SK-N-SH (cell line): ENCODE results near the gene IL20RB.

Experiments used
- EP300 ChIP-seq, 2 experiments: IDR thresholded peaks; 2 replicates each; pipeline versions ENCODE4 v1.4.0 to v1.6.1; 2012; ENCODE audit warnings: borderline replicate concordance in 1 of 2, low read depth in 1 of 2, low read length in 1 of 2
- EZH2phosphoT487 ChIP-seq: fragments of 200-600 bp; sonication (generic); IDR thresholded peaks from 2 replicates; pipeline ENCODE4 v1.6.1; 2017; ENCODE audit warnings: low read depth, mixed run types, mild to moderate bottlenecking, antibody characterized with exemption, moderate library complexity, borderline replicate concordance
- JUND ChIP-seq: IDR thresholded peaks from 2 replicates; pipeline ENCODE4 v1.4.0; 2012
- RAD21 ChIP-seq: IDR thresholded peaks from 2 replicates; pipeline ENCODE4 v1.6.1; 2012; ENCODE audit warnings: mild to moderate bottlenecking, low read length
- YY1 ChIP-seq: IDR thresholded peaks from 2 replicates; pipeline ENCODE4 v1.4.0; 2012; ENCODE audit warnings: low read depth, mild to moderate bottlenecking
- TF ChIP-seq, protein P1 (sequence below): fragments of 200-600 bp; sonication (generic); IDR thresholded peaks from 2 replicates; pipeline ENCODE4 v1.6.1; 2017; ENCODE audit warnings: antibody characterized with exemption, mild to moderate bottlenecking, moderate library complexity

DNA sequence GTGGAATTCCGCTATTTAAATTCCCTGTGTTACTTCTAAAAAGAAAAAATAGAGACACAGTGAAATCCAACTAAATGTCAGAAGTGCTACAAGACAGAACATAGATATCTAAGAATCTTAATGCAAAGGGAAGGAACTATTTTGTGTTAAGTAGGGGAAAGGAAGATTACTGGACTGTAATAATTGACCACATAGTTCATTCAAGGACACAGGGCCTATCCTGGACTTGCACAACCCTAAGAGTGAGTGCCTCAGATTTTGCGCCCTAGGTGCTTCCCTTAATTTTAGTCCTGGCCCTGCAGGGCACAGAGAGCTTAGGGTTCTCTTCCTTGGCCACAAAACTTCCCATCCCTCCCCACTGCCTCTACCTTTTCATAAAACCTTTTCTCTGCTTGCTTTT lies 3.5 kb upstream of the IL20RB start:
- TF ChIP-seq RAD21: no peak
- TF ChIP-seq, protein P1, sequence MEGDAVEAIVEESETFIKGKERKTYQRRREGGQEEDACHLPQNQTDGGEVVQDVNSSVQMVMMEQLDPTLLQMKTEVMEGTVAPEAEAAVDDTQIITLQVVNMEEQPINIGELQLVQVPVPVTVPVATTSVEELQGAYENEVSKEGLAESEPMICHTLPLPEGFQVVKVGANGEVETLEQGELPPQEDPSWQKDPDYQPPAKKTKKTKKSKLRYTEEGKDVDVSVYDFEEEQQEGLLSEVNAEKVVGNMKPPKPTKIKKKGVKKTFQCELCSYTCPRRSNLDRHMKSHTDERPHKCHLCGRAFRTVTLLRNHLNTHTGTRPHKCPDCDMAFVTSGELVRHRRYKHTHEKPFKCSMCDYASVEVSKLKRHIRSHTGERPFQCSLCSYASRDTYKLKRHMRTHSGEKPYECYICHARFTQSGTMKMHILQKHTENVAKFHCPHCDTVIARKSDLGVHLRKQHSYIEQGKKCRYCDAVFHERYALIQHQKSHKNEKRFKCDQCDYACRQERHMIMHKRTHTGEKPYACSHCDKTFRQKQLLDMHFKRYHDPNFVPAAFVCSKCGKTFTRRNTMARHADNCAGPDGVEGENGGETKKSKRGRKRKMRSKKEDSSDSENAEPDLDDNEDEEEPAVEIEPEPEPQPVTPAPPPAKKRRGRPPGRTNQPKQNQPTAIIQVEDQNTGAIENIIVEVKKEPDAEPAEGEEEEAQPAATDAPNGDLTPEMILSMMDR: no peak
- no peak for TF ChIP-seq EZH2phosphoT487
- no peak for TF ChIP-seq YY1
- TF ChIP-seq JUND: no peak
- TF ChIP-seq EP300 (IDR thresholded peaks at IDR 0.05; ENCODE audit: borderline replicate concordance in 1 of 2, low read depth in 1 of 2, low read length in 1 of 2): no peak
